Kidney capillary endothelial cell (primary cell): ENCODE measurements around the gene SUPT5H.
"Not testable (repeated sequence)": the region's sequence is repeated elsewhere in the genome, so short reads cannot be mapped to it uniquely, and the experiment has no call there.

ENCODE experiments used
- DNase-seq: peaks from one replicate; pipeline ENCODE4 v3.0.0-alpha.2; 2018; ENCODE audit warnings: low spot score

Gene SUPT5H

GRCh38 chr19:39425744-39426143 is 19.6 kb upstream of the SUPT5H start:
- no peak for DNase-seq

GRCh38 chr19:39426170-39426569 is 19.2 kb upstream of the SUPT5H start:
- DNase-seq: no peak

- DNase-seq: no peak
Measured at GRCh38 chr19:39427707-39428106, 17.7 kb upstream of the SUPT5H start.

- no peak for DNase-seq
Measured at GRCh38 chr19:39428283-39429112, 16.9 kb upstream of the SUPT5H start.

GRCh38 chr19:39430675-39431593 is 14.4 kb upstream of the SUPT5H start:
- DNase-seq: peak; percentile 95

- DNase-seq: no peak
Measured at GRCh38 chr19:39432677-39433025, 12.7 kb upstream of the SUPT5H start.

DNA sequence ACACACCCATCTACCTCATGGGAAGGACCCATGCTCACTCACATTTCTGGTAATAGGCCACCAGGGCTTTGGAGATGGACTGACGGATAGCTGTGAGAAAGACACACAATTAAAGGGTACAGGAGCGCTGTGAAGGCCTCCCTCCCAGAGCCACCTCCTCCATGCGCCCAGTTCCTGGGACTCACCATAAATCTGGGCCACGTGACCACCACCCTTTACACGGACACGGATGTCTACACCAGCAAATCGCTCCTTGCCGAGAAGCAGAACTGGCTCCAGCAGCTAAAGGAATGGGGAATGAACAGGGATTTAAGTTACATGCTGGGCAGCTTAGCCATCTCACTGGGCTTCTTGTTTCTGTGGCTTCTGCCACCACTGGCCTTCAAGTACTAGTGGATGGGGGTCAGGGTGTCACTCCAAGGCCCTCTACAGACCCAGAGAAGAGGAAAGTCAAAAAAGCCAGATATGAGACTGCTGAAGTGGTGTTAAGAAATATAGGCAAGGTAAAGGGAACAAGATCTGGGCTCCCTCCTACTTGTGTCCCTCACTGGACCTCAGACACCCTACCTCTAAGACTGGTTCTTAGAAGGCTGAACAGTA is 11.8 kb upstream of the SUPT5H start:
- DNase-seq: no peak

- no peak for DNase-seq
Measured at GRCh38 chr19:39434123-39435076, 11.0 kb upstream of the SUPT5H start.

- DNase-seq: peak; percentile 98
Measured at GRCh38 chr19:39435499-39436349, 9.7 kb upstream of the SUPT5H start, which contains the start of gene RPS16. Gene RPS16 (minus strand): TSS chr19:39435949. CDS start chr19:39435895, 54 bp downstream.

DNA sequence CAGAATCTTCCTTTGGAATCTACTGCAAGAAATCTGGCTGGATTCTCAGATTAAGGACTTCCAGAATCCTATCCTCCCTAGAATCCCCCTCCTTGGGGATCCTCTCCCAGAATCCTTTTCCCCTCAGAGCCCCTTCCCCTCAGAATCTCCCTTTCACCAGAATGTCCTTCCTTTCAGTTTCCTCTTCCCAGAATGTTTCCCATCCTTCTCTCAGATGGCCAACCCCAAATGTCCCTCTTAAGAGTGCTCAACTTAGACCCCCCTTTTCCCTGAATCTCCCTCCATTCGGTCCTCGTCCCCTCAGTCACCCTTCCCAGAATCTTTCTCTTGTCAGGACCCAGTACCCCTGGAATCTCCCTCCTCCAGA is 9.0 kb upstream of the SUPT5H start:
- DNase-seq: no peak

DNA sequence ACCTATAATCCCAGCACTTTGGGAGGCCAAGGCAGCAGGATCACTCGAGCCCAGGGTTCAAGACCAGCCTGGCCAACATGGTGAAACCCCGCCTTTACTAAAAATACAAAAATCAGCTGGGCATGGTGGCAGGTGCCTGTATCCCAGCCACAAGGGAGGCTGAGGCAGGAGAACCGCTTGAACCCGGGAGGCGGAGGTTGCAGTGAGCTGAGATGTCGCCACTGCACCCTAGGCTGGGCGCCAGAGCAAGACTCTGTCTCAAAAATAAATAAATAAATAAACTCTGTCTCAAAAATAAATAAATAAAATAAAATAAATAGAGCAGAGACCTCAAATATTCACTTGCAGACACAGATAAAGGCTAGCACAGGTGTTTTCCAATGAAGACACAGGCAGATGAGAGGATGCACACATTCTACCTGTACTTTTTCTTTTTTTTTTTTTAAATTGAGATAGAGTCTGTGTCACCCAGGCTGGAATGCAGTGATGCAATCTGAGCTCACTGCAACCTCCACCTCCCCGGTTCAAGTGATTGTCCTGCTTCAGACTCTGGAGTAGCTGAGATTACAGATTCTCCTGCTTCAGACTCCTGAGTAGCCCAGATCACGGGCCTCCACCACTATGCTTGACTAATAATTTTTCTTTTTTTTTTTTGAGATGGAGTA is 7.0 kb upstream of the SUPT5H start:
- DNase-seq: no peak

- no peak for DNase-seq
Measured at GRCh38 chr19:39444598-39445195, 685 bp upstream of the SUPT5H start.

GRCh38 chr19:39446365-39447084 is 1.1 kb downstream of the SUPT5H start:
- no peak for DNase-seq

DNA sequence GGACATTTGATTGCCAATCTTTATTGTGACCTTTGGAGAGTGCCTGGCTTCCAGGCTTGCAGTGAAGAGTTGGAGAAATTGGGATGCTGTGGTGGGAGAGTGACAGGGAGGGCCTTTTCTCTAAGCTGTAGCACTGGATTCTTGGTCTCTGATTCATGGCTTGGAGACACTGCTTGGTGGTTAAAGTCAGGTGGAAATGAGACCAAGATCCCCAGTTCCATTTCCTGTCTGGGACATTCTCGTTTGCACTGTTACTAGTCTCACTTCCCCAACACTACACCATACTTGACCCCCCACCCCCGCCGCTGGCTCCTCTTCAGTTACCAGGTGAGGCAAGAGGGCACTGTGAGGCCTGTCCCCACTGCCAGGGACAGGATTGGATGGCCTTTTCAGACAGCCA is 2.9 kb downstream of the SUPT5H start:
- no peak for DNase-seq

- DNase-seq: no peak
Measured at GRCh38 chr19:39449116-39449797, 3.9 kb downstream of the SUPT5H start.

- DNase-seq: not testable (repeated sequence)
Measured at GRCh38 chr19:39451257-39451656, 5.9 kb downstream of the SUPT5H start.

DNA sequence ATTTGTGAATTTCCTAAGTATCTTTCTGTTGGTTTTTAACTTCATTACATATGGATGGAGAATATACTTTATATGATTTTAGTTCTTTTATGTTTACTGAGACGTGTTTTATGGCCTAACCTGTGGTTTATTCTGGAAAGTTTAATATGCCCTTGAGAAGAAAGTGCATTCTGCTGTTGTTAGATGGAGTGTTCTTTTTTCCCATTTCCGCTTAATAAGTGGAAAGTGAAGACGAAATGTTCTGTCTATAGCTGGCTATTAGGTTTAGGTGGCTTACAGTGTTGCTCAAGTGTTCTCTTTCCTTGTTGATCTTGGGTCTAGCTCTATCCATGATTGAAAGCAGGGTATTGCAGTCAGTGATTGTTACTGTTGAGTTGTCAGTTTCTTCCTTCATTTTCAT is 18.0 kb downstream of the SUPT5H start:
- no peak for DNase-seq
